ENCODE measurements around the gene CCDC184.

DNA sequence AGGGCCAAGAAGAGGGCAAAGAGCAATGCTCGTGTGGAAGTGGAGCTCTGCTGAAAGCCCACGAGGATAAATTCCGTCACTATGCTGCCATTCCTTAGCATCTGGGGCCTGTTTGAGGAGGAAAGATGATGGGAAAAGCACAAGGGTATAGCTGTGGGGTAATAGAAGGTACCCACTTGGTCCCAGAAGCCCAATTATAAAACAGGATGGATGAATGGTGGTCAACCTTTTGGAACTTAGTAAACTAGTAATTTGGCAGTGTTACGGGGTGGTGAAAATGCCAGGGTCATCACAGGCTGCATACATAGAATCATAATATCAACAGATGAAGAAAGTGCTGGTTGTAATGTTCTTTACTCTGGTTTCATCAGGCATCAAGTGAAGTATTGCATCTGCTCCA lies 19.7 kb downstream of the CCDC184 start, which contains the start of gene OR10AD1:
- TF ChIP-seq ARNTL (CRISPR knock-in tag; IDR thresholded peaks at IDR 0.05; ENCODE audit: borderline replicate concordance, low read depth) (no peak), SNAI2 (CRISPR knock-in tag; IDR thresholded peaks at IDR 0.05) (no peak), BACH2 (CRISPR knock-in tag; IDR thresholded peaks at IDR 0.05; ENCODE audit: borderline replicate concordance) (no peak), ISL1 (CRISPR knock-in tag; IDR thresholded peaks at IDR 0.05) (no peak), ZFP3 (CRISPR knock-in tag; IDR thresholded peaks at IDR 0.05) (no peak), TCF4 (CRISPR knock-in tag; IDR thresholded peaks at IDR 0.05; ENCODE audit: borderline replicate concordance) (no peak)
- TF ChIP-seq, protein P1, sequence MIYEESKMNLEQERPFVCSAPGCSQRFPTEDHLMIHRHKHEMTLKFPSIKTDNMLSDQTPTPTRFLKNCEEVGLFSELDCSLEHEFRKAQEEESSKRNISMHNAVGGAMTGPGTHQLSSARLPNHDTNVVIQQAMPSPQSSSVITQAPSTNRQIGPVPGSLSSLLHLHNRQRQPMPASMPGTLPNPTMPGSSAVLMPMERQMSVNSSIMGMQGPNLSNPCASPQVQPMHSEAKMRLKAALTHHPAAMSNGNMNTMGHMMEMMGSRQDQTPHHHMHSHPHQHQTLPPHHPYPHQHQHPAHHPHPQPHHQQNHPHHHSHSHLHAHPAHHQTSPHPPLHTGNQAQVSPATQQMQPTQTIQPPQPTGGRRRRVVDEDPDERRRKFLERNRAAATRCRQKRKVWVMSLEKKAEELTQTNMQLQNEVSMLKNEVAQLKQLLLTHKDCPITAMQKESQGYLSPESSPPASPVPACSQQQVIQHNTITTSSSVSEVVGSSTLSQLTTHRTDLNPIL (CRISPR knock-in tag; IDR thresholded peaks at IDR 0.05; ENCODE audit: low read depth), result no peak
- TF ChIP-seq, protein P2, sequence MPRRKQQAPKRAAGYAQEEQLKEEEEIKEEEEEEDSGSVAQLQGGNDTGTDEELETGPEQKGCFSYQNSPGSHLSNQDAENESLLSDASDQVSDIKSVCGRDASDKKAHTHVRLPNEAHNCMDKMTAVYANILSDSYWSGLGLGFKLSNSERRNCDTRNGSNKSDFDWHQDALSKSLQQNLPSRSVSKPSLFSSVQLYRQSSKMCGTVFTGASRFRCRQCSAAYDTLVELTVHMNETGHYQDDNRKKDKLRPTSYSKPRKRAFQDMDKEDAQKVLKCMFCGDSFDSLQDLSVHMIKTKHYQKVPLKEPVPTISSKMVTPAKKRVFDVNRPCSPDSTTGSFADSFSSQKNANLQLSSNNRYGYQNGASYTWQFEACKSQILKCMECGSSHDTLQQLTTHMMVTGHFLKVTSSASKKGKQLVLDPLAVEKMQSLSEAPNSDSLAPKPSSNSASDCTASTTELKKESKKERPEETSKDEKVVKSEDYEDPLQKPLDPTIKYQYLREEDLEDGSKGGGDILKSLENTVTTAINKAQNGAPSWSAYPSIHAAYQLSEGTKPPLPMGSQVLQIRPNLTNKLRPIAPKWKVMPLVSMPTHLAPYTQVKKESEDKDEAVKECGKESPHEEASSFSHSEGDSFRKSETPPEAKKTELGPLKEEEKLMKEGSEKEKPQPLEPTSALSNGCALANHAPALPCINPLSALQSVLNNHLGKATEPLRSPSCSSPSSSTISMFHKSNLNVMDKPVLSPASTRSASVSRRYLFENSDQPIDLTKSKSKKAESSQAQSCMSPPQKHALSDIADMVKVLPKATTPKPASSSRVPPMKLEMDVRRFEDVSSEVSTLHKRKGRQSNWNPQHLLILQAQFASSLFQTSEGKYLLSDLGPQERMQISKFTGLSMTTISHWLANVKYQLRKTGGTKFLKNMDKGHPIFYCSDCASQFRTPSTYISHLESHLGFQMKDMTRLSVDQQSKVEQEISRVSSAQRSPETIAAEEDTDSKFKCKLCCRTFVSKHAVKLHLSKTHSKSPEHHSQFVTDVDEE (CRISPR knock-in tag; IDR thresholded peaks at IDR 0.05), result no peak
- TF ChIP-seq, protein P3, sequence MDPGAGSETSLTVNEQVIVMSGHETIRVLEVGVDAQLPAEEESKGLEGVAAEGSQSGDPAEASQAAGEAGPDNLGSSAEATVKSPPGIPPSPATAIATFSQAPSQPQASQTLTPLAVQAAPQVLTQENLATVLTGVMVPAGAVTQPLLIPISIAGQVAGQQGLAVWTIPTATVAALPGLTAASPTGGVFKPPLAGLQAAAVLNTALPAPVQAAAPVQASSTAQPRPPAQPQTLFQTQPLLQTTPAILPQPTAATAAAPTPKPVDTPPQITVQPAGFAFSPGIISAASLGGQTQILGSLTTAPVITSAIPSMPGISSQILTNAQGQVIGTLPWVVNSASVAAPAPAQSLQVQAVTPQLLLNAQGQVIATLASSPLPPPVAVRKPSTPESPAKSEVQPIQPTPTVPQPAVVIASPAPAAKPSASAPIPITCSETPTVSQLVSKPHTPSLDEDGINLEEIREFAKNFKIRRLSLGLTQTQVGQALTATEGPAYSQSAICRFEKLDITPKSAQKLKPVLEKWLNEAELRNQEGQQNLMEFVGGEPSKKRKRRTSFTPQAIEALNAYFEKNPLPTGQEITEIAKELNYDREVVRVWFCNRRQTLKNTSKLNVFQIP (CRISPR knock-in tag; IDR thresholded peaks at IDR 0.05; ENCODE audit: borderline replicate concordance, low read depth), result no peak
- TF ChIP-seq, protein P4, sequence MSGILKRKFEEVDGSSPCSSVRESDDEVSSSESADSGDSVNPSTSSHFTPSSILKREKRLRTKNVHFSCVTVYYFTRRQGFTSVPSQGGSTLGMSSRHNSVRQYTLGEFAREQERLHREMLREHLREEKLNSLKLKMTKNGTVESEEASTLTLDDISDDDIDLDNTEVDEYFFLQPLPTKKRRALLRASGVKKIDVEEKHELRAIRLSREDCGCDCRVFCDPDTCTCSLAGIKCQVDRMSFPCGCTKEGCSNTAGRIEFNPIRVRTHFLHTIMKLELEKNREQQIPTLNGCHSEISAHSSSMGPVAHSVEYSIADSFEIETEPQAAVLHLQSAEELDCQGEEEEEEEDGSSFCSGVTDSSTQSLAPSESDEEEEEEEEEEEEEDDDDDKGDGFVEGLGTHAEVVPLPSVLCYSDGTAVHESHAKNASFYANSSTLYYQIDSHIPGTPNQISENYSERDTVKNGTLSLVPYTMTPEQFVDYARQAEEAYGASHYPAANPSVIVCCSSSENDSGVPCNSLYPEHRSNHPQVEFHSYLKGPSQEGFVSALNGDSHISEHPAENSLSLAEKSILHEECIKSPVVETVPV (CRISPR knock-in tag; IDR thresholded peaks at IDR 0.05), result no peak

All from SK-N-SH treated with all-trans-retinoic acid at 6 μM for 48 hours (cell line).